Progenitor cell of endocrine pancreas (in vitro differentiated cells): ENCODE measurements around the gene NUMA1. TPM values are rescaled to one million over a fixed set of nuclear protein-coding genes. Genes with fewer than 3 reads are reported as not detected.

Source experiments
- DNase-seq: peaks from one replicate; pipeline ENCODE4 v3.0.0; 2021; ENCODE audit warnings: low spot score; ENCODE audit not compliant: unreplicated experiment
- H3K27ac Mint-ChIP-seq: 2 replicates; pipeline ENCODE4 v1.8.0; 2021; ENCODE audit warnings: mild to moderate bottlenecking, moderate library complexity, mixed read lengths
- H3K27me3 Mint-ChIP-seq: 2 replicates; pipeline ENCODE4 v1.8.0; 2021; ENCODE audit warnings: mixed read lengths
- H3K36me3 Mint-ChIP-seq: 2 replicates; pipeline ENCODE4 v1.8.0; 2022; ENCODE audit warnings: mixed read lengths; ENCODE audit not compliant: insufficient read depth
- H3K4me1 Mint-ChIP-seq: 2 replicates; pipeline ENCODE4 v1.8.0; 2021; ENCODE audit warnings: low read depth, mixed read lengths
- H3K4me3 Mint-ChIP-seq: 2 replicates; pipeline ENCODE4 v1.8.0; 2021; ENCODE audit warnings: low read depth, mild to moderate bottlenecking, moderate library complexity, mixed read lengths
- H3K9me3 Mint-ChIP-seq: 2 replicates; pipeline ENCODE4 v1.8.0; 2021; ENCODE audit warnings: low read depth, mixed read lengths
- CTCF ChIP-seq: fragments of 200-600 bp; sonication (generic); IDR thresholded peaks from one replicate; pipeline ENCODE4 v1.5.0; 2021; ENCODE audit warnings: antibody characterized with exemption, mild to moderate bottlenecking; ENCODE audit not compliant: unreplicated experiment
- total RNA-seq: library from RNA; stranded (reverse); gene quantifications from 2 replicates; pipeline ENCODE4 v1.2.1, GENCODE V29; 2021

NUMA1 gene
- total RNA-seq, 1 donor from 2014 or later, result 255 TPM

GRCh38 chr11:71991494-71991893 is 88.8 kb downstream of the NUMA1 start:
- Mint-ChIP-seq H3K36me3 (peaks cover 9% of the 10 kb centered on the region), H3K27me3 (no peaks in the 10 kb centered on the region), H3K4me1 (no peaks in the 10 kb centered on the region), H3K9me3 (no peaks in the 10 kb centered on the region), H3K4me3 (no peak overlapping the region), H3K27ac (no peak overlapping the region)
- TF ChIP-seq CTCF, result no peak
- no peak for DNase-seq

GRCh38 chr11:71990701-71991100 is 89.6 kb downstream of the NUMA1 start:
- H3K36me3 Mint-ChIP-seq, result peaks cover 9% of the 10 kb centered on the region

GRCh38 chr11:71988050-71988449 is 92.3 kb downstream of the NUMA1 start:
- Mint-ChIP-seq H3K4me3 (no peak overlapping the region), H3K27me3 (no peaks in the 10 kb centered on the region), H3K27ac (peak overlapping the region; percentile 29), H3K36me3 (peaks cover 9% of the 10 kb centered on the region), H3K9me3 (no peaks in the 10 kb centered on the region), H3K4me1 (no peaks in the 10 kb centered on the region)
- no peak for TF ChIP-seq CTCF
- DNase-seq, result no peak

More at GRCh38 chr11:71990701-71991100, 89.6 kb downstream of the NUMA1 start:
- no peak for DNase-seq
- no peak for TF ChIP-seq CTCF
- Mint-ChIP-seq H3K4me1 (no peaks in the 10 kb centered on the region), H3K9me3 (no peaks in the 10 kb centered on the region), H3K27me3 (no peaks in the 10 kb centered on the region), H3K4me3 (no peak overlapping the region), H3K27ac (no peak overlapping the region)

- no peaks in the 10 kb centered on the region for H3K27me3 Mint-ChIP-seq
These were observed 92.8 kb downstream of the NUMA1 start for GRCh38 chr11:71987521-71987920.

GRCh38 chr11:71986131-71986530 is 94.2 kb downstream of the NUMA1 start:
- Mint-ChIP-seq H3K27ac (no peak overlapping the region), H3K27me3 (no peaks in the 10 kb centered on the region), H3K4me1 (no peaks in the 10 kb centered on the region), H3K4me3 (no peak overlapping the region), H3K9me3 (no peaks in the 10 kb centered on the region), H3K36me3 (peaks cover 6% of the 10 kb centered on the region)
- no peak for DNase-seq
- no peak for TF ChIP-seq CTCF

More at GRCh38 chr11:71987521-71987920, 92.8 kb downstream of the NUMA1 start:
- no peak overlapping the region for H3K27ac Mint-ChIP-seq
- DNase-seq, result no peak
- H3K4me1 Mint-ChIP-seq, result no peaks in the 10 kb centered on the region
- H3K36me3 Mint-ChIP-seq, result peaks cover 7% of the 10 kb centered on the region
- TF ChIP-seq CTCF, result no peak
- no peaks in the 10 kb centered on the region for H3K9me3 Mint-ChIP-seq
- no peak overlapping the region for H3K4me3 Mint-ChIP-seq
